ENCODE results near the gene ANKS6.
"Not testable (repeated sequence)": the region's sequence is repeated elsewhere in the genome, so short reads cannot be mapped to it uniquely, and the experiment has no call there.

Gene ANKS6

GRCh38 chr9:98692392-98692791 is 104.0 kb downstream of the ANKS6 start:
- no peak for DNase-seq

- no peak for DNase-seq
These were observed 104.5 kb downstream of the ANKS6 start for GRCh38 chr9:98691890-98692289.

GRCh38 chr9:98690686-98691085 is 105.7 kb downstream of the ANKS6 start:
- no peak for DNase-seq

GRCh38 chr9:98688710-98689495 is 107.5 kb downstream of the ANKS6 start:
- DNase-seq = no peak

- DNase-seq = no peak
These were observed 108.4 kb downstream of the ANKS6 start for GRCh38 chr9:98687911-98688310.

- DNase-seq = no peak
These were observed 109.1 kb downstream of the ANKS6 start for GRCh38 chr9:98686961-98687855.

GRCh38 chr9:98684816-98685215 is 111.5 kb downstream of the ANKS6 start:
- DNase-seq = not testable (repeated sequence)
